HL-60/S4 treated with phorbol 12-myristate 13-acetate at 8.2 ng/mL for 4 days and 3 days (cell line): ENCODE results near the gene USP17L24.
"Not testable (repeated sequence)": the region's sequence is repeated elsewhere in the genome, so short reads cannot be mapped to it uniquely, and the experiment has no call there.

ENCODE experiments used
- in situ Hi-C: fragments of 300-500 bp; cut with MboI; formaldehyde crosslinking; loops from 2 replicates; pipeline ENCODE4 v1.15.0; 2022; ENCODE audit warnings: low sequenced_read_pairs

Gene USP17L24

DNA sequence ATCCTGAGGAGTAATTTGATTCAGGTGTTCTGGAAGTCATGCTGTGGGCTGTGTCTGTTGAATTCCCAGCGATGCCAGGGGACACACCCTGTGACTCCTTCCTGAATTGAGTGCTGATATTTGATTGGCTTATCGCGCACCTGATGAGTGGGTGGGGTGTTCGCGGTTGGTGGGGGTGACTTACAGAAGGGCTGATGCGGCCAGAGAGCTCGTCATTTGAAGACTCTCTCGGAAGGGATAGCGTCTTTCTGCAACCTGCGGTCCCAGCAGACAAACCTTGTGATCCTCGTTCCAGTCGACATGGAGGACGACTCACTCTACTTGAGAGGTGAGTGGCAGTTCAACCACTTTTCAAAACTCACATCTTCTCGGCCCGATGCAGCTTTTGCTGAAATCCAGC lies at the start of gene USP17L24:
Gene USP17L24, plus strand, starts transcription at position 301 of the 400 bp plus-strand sequence. Its CDS starts 0 bp downstream, at position 301.
- in situ Hi-C loops, result not testable (repeated sequence)

- in situ Hi-C loops, result not testable (repeated sequence)
Measured at GRCh38 chr4:9324191-9324590, 774 bp upstream of the USP17L24 start.

DNA sequence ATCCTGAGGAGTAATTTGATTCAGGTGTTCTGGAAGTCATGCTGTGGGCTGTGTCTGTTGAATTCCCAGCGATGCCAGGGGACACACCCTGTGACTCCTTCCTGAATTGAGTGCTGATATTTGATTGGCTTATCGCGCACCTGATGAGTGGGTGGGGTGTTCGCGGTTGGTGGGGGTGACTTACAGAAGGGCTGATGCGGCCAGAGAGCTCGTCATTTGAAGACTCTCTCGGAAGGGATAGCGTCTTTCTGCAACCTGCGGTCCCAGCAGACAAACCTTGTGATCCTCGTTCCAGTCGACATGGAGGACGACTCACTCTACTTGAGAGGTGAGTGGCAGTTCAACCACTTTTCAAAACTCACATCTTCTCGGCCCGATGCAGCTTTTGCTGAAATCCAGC lies 4.6 kb downstream of the USP17L24 start, which contains the start of gene USP17L25:
Gene USP17L25, plus strand, starts transcription at position 301 of the 400 bp plus-strand sequence. Its CDS starts 0 bp downstream, at position 301.
- in situ Hi-C loops, result not testable (repeated sequence)

GRCh38 chr4:9334358-9334757 lies 9.4 kb downstream of the USP17L24 start, which contains the start of gene USP17L26:
TSS of gene USP17L26 (plus strand) at chr4:9334658. CDS start at chr4:9334658, 0 bp downstream.
- in situ Hi-C loops, result not testable (repeated sequence)

DNA sequence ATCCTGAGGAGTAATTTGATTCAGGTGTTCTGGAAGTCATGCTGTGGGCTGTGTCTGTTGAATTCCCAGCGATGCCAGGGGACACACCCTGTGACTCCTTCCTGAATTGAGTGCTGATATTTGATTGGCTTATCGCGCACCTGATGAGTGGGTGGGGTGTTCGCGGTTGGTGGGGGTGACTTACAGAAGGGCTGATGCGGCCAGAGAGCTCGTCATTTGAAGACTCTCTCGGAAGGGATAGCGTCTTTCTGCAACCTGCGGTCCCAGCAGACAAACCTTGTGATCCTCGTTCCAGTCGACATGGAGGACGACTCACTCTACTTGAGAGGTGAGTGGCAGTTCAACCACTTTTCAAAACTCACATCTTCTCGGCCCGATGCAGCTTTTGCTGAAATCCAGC lies 14.1 kb downstream of the USP17L24 start, which contains the start of gene USP17L5:
Gene USP17L5, plus strand, starts transcription at position 301 of the 400 bp plus-strand sequence. Its CDS starts 0 bp downstream, at position 301.
- in situ Hi-C loops, result not testable (repeated sequence)

DNA sequence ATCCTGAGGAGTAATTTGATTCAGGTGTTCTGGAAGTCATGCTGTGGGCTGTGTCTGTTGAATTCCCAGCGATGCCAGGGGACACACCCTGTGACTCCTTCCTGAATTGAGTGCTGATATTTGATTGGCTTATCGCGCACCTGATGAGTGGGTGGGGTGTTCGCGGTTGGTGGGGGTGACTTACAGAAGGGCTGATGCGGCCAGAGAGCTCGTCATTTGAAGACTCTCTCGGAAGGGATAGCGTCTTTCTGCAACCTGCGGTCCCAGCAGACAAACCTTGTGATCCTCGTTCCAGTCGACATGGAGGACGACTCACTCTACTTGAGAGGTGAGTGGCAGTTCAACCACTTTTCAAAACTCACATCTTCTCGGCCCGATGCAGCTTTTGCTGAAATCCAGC lies 18.9 kb downstream of the USP17L24 start, which contains the start of gene USP17L27:
Gene USP17L27, plus strand, starts transcription at position 301 of the 400 bp plus-strand sequence. Its CDS starts 0 bp downstream, at position 301.
- in situ Hi-C loops, result not testable (repeated sequence)

DNA sequence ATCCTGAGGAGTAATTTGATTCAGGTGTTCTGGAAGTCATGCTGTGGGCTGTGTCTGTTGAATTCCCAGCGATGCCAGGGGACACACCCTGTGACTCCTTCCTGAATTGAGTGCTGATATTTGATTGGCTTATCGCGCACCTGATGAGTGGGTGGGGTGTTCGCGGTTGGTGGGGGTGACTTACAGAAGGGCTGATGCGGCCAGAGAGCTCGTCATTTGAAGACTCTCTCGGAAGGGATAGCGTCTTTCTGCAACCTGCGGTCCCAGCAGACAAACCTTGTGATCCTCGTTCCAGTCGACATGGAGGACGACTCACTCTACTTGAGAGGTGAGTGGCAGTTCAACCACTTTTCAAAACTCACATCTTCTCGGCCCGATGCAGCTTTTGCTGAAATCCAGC lies 23.6 kb downstream of the USP17L24 start, which contains the start of gene USP17L28:
Gene USP17L28, plus strand, starts transcription at position 301 of the 400 bp plus-strand sequence. Its CDS starts 0 bp downstream, at position 301.
- in situ Hi-C loops, result not testable (repeated sequence)

DNA sequence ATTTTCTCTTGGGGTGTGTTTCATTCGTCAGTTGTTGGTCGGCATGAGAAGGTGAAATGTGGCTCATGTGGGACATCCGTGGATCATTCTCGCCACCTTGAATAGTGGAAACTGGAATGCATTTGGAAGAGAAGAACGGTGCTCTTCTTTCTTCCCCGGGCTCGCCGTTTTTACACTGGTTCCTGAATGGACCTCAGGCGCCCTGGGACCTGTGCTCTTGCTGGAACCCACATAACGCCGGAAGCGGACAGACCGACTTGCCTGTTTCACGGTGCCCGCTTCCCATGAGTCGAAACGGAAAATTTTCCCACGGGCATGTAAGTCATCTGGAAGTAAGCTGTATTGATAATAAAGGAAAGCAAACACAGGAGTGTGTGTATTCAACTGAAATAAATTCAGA lies 25.9 kb downstream of the USP17L24 start:
- in situ Hi-C loops, result not testable (repeated sequence)

GRCh38 chr4:9353338-9353737 lies 28.4 kb downstream of the USP17L24 start, which contains the start of gene USP17L29:
TSS of gene USP17L29 (plus strand) at chr4:9353638. CDS start at chr4:9353638, 0 bp downstream.
- in situ Hi-C loops, result not testable (repeated sequence)

- in situ Hi-C loops, result not testable (repeated sequence)
Measured at GRCh38 chr4:9362829-9363228, 37.9 kb downstream of the USP17L24 start, which contains the start of gene USP17L30. TSS of gene USP17L30 (plus strand) at chr4:9363129. CDS start at chr4:9363129, 0 bp downstream.
